ENCODE data around the gene FAM120A. TPM values are rescaled to one million over a fixed set of nuclear protein-coding genes. Genes with fewer than 3 reads are reported as not detected.

Gene FAM120A
- total RNA-seq, 6 experiments from 2014 or later = 61.9 to 92.1 (median 76.0) TPM

GRCh38 chr9:93580654-93581380, 129.3 kb downstream of the FAM120A start:
- WGBS (ENCODE audit: insufficient coverage, low coverage, low lambda C conversion rate, missing lambda C conversion rate) = 48% methylated on average over 3 of the region's 10 CpGs
- intact Hi-C loops (cut with DNase I) = no loop called here
- Histone ChIP-seq H3K36me3 (no peaks in the 10 kb centered on the region), H3K4me3 (no peak overlapping the region), H3K9me3 (no peaks in the 10 kb centered on the region), H3K4me1 (peaks cover 0 to 36% (median 18%) of the 10 kb centered on the region in 4 donors), H3K27me3 (no peaks in the 10 kb centered on the region), H3K27ac (no peak overlapping the region)
- TF ChIP-seq CTCF (IDR thresholded peaks at IDR 0.05) (no peak), POLR2A (IDR thresholded peaks at IDR 0.05) (no peak)
- peak in 1 of 4 donors; percentile 3 for ATAC-seq
- DNase-seq = peak in 2 of 3 donors; percentile 15 to 40

- intact Hi-C loops (cut with DNase I) = no loop called here
- TF ChIP-seq POLR2A (IDR thresholded peaks at IDR 0.05) = no peak
- TF ChIP-seq CTCF (IDR thresholded peaks at IDR 0.05) = no peak
- Histone ChIP-seq H3K4me3 (no peak overlapping the region), H3K4me1 (peaks cover 0 to 36% (median 18%) of the 10 kb centered on the region in 4 donors), H3K27ac (no peak overlapping the region), H3K36me3 (no peaks in the 10 kb centered on the region), H3K9me3 (no peaks in the 10 kb centered on the region), H3K27me3 (no peaks in the 10 kb centered on the region)
- DNase-seq (peak in 2 of 3 donors; percentile 21 to 46), ATAC-seq (peak; percentile 66 to 80 (median 74))
- WGBS (ENCODE audit: insufficient coverage, low coverage, low lambda C conversion rate, missing lambda C conversion rate) = 0% methylated on average over 1 of the region's 5 CpGs
Measured at GRCh38 chr9:93582115-93582514, 130.6 kb downstream of the FAM120A start.

GRCh38 chr9:93582550-93582949, 131.1 kb downstream of the FAM120A start:
- Histone ChIP-seq H3K4me3 (no peak overlapping the region), H3K27ac (no peak overlapping the region), H3K27me3 (no peaks in the 10 kb centered on the region), H3K9me3 (no peaks in the 10 kb centered on the region), H3K4me1 (peaks cover 0 to 36% (median 17%) of the 10 kb centered on the region in 4 donors), H3K36me3 (no peaks in the 10 kb centered on the region)
- intact Hi-C loops (cut with DNase I) = no loop called here
- 70% methylated on average over 3 of the region's 3 CpGs for WGBS (ENCODE audit: insufficient coverage, low coverage, low lambda C conversion rate, missing lambda C conversion rate)
- TF ChIP-seq POLR2A (IDR thresholded peaks at IDR 0.05) (no peak), CTCF (IDR thresholded peaks at IDR 0.05) (no peak)
- ATAC-seq (no peak), DNase-seq (no peak)

- DNase-seq = peak in 1 of 3 donors; percentile 37
- Histone ChIP-seq H3K4me3 (no peak overlapping the region), H3K27me3 (no peaks in the 10 kb centered on the region), H3K27ac (no peak overlapping the region), H3K36me3 (no peaks in the 10 kb centered on the region), H3K9me3 (no peaks in the 10 kb centered on the region), H3K4me1 (peaks cover 0 to 25% (median 13%) of the 10 kb centered on the region in 4 donors)
- TF ChIP-seq POLR2A (IDR thresholded peaks at IDR 0.05) = no peak
- TF ChIP-seq CTCF (IDR thresholded peaks at IDR 0.05) = no peak
- intact Hi-C loops (cut with DNase I) = no loop called here
- 70% methylated on average over 2 of the region's 4 CpGs for WGBS (ENCODE audit: insufficient coverage, low coverage, low lambda C conversion rate, missing lambda C conversion rate)
- no peak for ATAC-seq
Measured at GRCh38 chr9:93585259-93585658, 133.8 kb downstream of the FAM120A start.
